H9 (cell line): ENCODE measurements around the gene ATXN7. TPM values are rescaled to one million over a fixed set of nuclear protein-coding genes. Genes with fewer than 3 reads are reported as not detected.

Experiments
- DNase-seq: peaks from one replicate; pipeline ENCODE4 v3.0.0-alpha.2; 2017
- H2AFZ ChIP-seq: one replicate; pipeline ENCODE4 v1.6.1; 2013; ENCODE audit warnings: mild to moderate bottlenecking, low read length, control low read depth, moderate library complexity
- H2AK5ac ChIP-seq: 2 replicates; pipeline ENCODE4 v1.6.1; 2013; ENCODE audit warnings: low read length, control low read depth, mixed read lengths; ENCODE audit not compliant: insufficient read length
- H2BK120ac ChIP-seq: one replicate; pipeline ENCODE4 v1.6.1; 2013; ENCODE audit warnings: low read depth, mild to moderate bottlenecking, low read length, control low read depth, inconsistent platforms; ENCODE audit not compliant: poor library complexity, severe bottlenecking
- H2BK12ac ChIP-seq: 2 replicates; pipeline ENCODE4 v1.6.1; 2013; ENCODE audit warnings: low read length, control low read depth, mixed read lengths, low read depth; ENCODE audit not compliant: insufficient read length
- H2BK15ac ChIP-seq: 2 replicates; pipeline ENCODE4 v1.6.1; 2013; ENCODE audit warnings: low read depth, low read length, control low read depth
- H2BK20ac ChIP-seq: one replicate; pipeline ENCODE4 v1.6.1; 2013; ENCODE audit warnings: low read depth, mild to moderate bottlenecking, low read length, control low read depth, inconsistent platforms; ENCODE audit not compliant: poor library complexity, severe bottlenecking
- H2BK5ac ChIP-seq: 2 replicates; pipeline ENCODE4 v1.6.1; 2013; ENCODE audit warnings: low read length, control low read depth, mixed read lengths; ENCODE audit not compliant: insufficient read length
- H3K14ac ChIP-seq: 2 replicates; pipeline ENCODE4 v1.6.1; 2013; ENCODE audit warnings: low read length, control low read depth; ENCODE audit not compliant: insufficient read depth
- H3K18ac ChIP-seq: 2 replicates; pipeline ENCODE4 v1.6.1; 2013; ENCODE audit warnings: low read depth, mild to moderate bottlenecking, mixed read lengths, low read length, control low read depth; ENCODE audit not compliant: insufficient read length
- H3K23ac ChIP-seq: 2 replicates; pipeline ENCODE4 v1.6.1; 2013; ENCODE audit warnings: low read length, control low read depth, mixed read lengths, low read depth; ENCODE audit not compliant: insufficient read length
- H3K23me2 ChIP-seq: 2 replicates; pipeline ENCODE4 v1.6.1; 2013; ENCODE audit warnings: low read depth, mild to moderate bottlenecking, mixed read lengths, low read length, control low read depth; ENCODE audit not compliant: insufficient read length, poor library complexity, severe bottlenecking
- H3K27ac ChIP-seq: 2 replicates; pipeline ENCODE4 v1.5.1; 2013; ENCODE audit warnings: low read length, control low read depth, mixed read lengths, low read depth; ENCODE audit not compliant: insufficient read length
- H3K27me3 ChIP-seq: 2 replicates; pipeline ENCODE4 v1.6.1; 2013; ENCODE audit warnings: low read length, control low read depth, inconsistent platforms; ENCODE audit not compliant: insufficient read depth
- H3K4ac ChIP-seq: 2 replicates; pipeline ENCODE4 v1.6.1; 2013; ENCODE audit warnings: low read depth, mild to moderate bottlenecking, control low read depth, inconsistent platforms, low read length, moderate library complexity
- H3K4me1 ChIP-seq: 2 replicates; pipeline ENCODE4 v1.6.1; 2013; ENCODE audit warnings: low read length, control low read depth, inconsistent platforms; ENCODE audit not compliant: insufficient read depth
- H3K4me2 ChIP-seq: 2 replicates; pipeline ENCODE4 v1.6.1; 2013; ENCODE audit warnings: low read length, control low read depth, mixed read lengths; ENCODE audit not compliant: insufficient read length, insufficient read depth
- H3K56ac ChIP-seq: 2 replicates; pipeline ENCODE4 v1.6.1; 2013; ENCODE audit warnings: low read depth, mild to moderate bottlenecking, mixed read lengths, low read length, control low read depth; ENCODE audit not compliant: insufficient read length
- H3K79me1 ChIP-seq: 2 replicates; pipeline ENCODE4 v1.6.1; 2013; ENCODE audit warnings: low read depth, mild to moderate bottlenecking, moderate library complexity, low read length, control low read depth, inconsistent platforms; ENCODE audit not compliant: insufficient read depth, poor library complexity, severe bottlenecking
- H3K79me2 ChIP-seq: 2 replicates; pipeline ENCODE4 v1.6.1; 2013; ENCODE audit warnings: low read length, control low read depth, inconsistent platforms; ENCODE audit not compliant: insufficient read depth
- H3K9ac ChIP-seq: 2 replicates; pipeline ENCODE4 v1.6.1; 2013; ENCODE audit warnings: low read length, control low read depth, mixed read lengths; ENCODE audit not compliant: insufficient read length; ENCODE audit errors: extremely low read depth
- H3K9me3 ChIP-seq: one replicate; pipeline ENCODE4 v1.6.1; 2013; ENCODE audit warnings: low read depth, low read length, inconsistent platforms; ENCODE audit not compliant: control insufficient read depth
- H3T11ph ChIP-seq: one replicate; pipeline ENCODE4 v1.6.1; 2013; ENCODE audit warnings: mild to moderate bottlenecking, low read length, control low read depth, inconsistent platforms
- H4K20me1 ChIP-seq: one replicate; pipeline ENCODE4 v1.6.1; 2013; ENCODE audit not compliant: control insufficient read depth, insufficient read length, insufficient read depth
- H4K5ac ChIP-seq: 2 replicates; pipeline ENCODE4 v1.6.1; 2013; ENCODE audit warnings: low read depth, mild to moderate bottlenecking, mixed read lengths, low read length, control low read depth; ENCODE audit not compliant: insufficient read length
- H4K8ac ChIP-seq: replicated peaks from 2 replicates; pipeline ENCODE4 v1.6.1; 2013; ENCODE audit warnings: low read length, control low read depth, mixed read lengths, low read depth; ENCODE audit not compliant: insufficient read length
- H4K91ac ChIP-seq: 2 replicates; pipeline ENCODE4 v1.6.1; 2013; ENCODE audit warnings: low read depth, mild to moderate bottlenecking, moderate library complexity, mixed read lengths, low read length, control low read depth; ENCODE audit not compliant: insufficient read length
- H3K27ac Mint-ChIP-seq, 3 experiments: 2 replicates in 2 of 3; 3 replicates in 1 of 3; pipeline ENCODE4 v1.8.0; 2020 to 2021; ENCODE audit warnings: mixed read lengths in 3 of 3, mild to moderate bottlenecking in 1 of 3, moderate library complexity in 1 of 3
- H3K27me3 Mint-ChIP-seq: 2 replicates; pipeline ENCODE4 v1.8.0; 2021; ENCODE audit warnings: low read depth, mild to moderate bottlenecking, moderate library complexity, mixed read lengths
- H3K36me3 Mint-ChIP-seq, 3 experiments: 2 replicates in 2 of 3; 3 replicates in 1 of 3; pipeline ENCODE4 v1.8.0; 2020 to 2021; ENCODE audit warnings: low read depth in 3 of 3, mixed read lengths in 3 of 3; ENCODE audit not compliant: insufficient read depth in 1 of 3
- H3K4me1 Mint-ChIP-seq, 2 experiments: 2 replicates each; pipeline ENCODE4 v1.8.0; 2020; ENCODE audit warnings: mixed read lengths in 2 of 2
- H3K4me3 Mint-ChIP-seq, 2 experiments: 2 replicates in 1 of 2; 3 replicates in 1 of 2; pipeline ENCODE4 v1.8.0; 2020 to 2021; ENCODE audit warnings: mild to moderate bottlenecking in 2 of 2, mixed read lengths in 2 of 2, moderate library complexity in 1 of 2
- H3K9me3 Mint-ChIP-seq, 2 experiments: 2 replicates in 1 of 2; 3 replicates in 1 of 2; pipeline ENCODE4 v1.8.0; 2020; ENCODE audit warnings: mild to moderate bottlenecking in 2 of 2, mixed read lengths in 2 of 2, moderate library complexity in 1 of 2
- total RNA-seq: library from RNA; stranded (reverse); gene quantifications from 2 replicates; pipeline ENCODE4 v1.2.1, GENCODE V29; 2021
- TF ChIP-seq, protein P1 (sequence below): fragments of 200-600 bp; sonication (generic); conservative IDR thresholded peaks from 3 replicates; pipeline ENCODE4 v1.8.0; 2021; ENCODE audit warnings: antibody characterized with exemption, mild to moderate bottlenecking

The ATXN7 gene
- total RNA-seq, 1 experiment from 2014 or later: 21.5 TPM

DNA sequence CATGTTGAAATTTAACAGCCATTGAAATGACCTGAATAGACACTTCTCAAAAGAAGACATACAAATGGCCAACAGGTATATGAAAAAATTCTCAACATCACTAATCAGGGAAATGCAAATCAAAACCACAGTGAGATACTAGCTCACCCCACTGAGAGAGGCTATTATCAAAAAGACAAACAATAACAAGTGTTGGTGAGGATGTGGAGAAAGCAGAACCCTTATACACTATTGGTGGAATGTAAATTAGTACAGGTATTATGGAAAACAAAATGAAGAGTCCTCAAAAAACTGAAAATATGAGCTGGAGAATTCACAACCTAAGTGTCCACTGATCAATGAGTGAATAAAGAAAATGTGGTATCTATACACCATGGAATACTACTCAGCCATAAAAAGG, 21.5 kb upstream of the ATXN7 start:
- no peak overlapping the region for H2BK5ac ChIP-seq
- H4K8ac ChIP-seq: no peak overlapping the region
- Mint-ChIP-seq H3K4me1 (peaks cover 4 to 17% of the 10 kb centered on the region in 2 experiments), H3K4me3 (no peak overlapping the region), H3K9me3 (peaks cover 0 to 3% of the 10 kb centered on the region in 2 experiments; a peak in 2 of 5 replicates), H3K27ac (no peak overlapping the region), H3K27me3 (no peaks in the 10 kb centered on the region), H3K36me3 (peaks cover 0 to 8% (median 0%) of the 10 kb centered on the region in 3 experiments; a peak in 3 of 7 replicates)
- no peak overlapping the region for H2BK20ac ChIP-seq
- no peak overlapping the region for H3K18ac ChIP-seq
- no peaks in the 10 kb centered on the region for H3K9me3 ChIP-seq
- TF ChIP-seq, protein P1, sequence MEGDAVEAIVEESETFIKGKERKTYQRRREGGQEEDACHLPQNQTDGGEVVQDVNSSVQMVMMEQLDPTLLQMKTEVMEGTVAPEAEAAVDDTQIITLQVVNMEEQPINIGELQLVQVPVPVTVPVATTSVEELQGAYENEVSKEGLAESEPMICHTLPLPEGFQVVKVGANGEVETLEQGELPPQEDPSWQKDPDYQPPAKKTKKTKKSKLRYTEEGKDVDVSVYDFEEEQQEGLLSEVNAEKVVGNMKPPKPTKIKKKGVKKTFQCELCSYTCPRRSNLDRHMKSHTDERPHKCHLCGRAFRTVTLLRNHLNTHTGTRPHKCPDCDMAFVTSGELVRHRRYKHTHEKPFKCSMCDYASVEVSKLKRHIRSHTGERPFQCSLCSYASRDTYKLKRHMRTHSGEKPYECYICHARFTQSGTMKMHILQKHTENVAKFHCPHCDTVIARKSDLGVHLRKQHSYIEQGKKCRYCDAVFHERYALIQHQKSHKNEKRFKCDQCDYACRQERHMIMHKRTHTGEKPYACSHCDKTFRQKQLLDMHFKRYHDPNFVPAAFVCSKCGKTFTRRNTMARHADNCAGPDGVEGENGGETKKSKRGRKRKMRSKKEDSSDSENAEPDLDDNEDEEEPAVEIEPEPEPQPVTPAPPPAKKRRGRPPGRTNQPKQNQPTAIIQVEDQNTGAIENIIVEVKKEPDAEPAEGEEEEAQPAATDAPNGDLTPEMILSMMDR: no peak
- no peak overlapping the region for H4K91ac ChIP-seq
- H3K4me1 ChIP-seq: no peaks in the 10 kb centered on the region
- no peak overlapping the region for H4K5ac ChIP-seq
- H3K79me2 ChIP-seq: no peaks in the 10 kb centered on the region
- no peak overlapping the region for H3K9ac ChIP-seq
- H3K56ac ChIP-seq: no peak overlapping the region
- no peak overlapping the region for H3K4ac ChIP-seq
- H3K27me3 ChIP-seq: no peaks in the 10 kb centered on the region
- no peak overlapping the region for H3K14ac ChIP-seq
- H4K20me1 ChIP-seq: no peaks in the 10 kb centered on the region
- H3K27ac ChIP-seq: no peak overlapping the region
- H3K79me1 ChIP-seq: no peaks in the 10 kb centered on the region
- H2BK15ac ChIP-seq: no peak overlapping the region
- no peak overlapping the region for H2BK120ac ChIP-seq
- H2AK5ac ChIP-seq: no peak overlapping the region
- no peak overlapping the region for H3K4me2 ChIP-seq
- no peak for DNase-seq
- no peak overlapping the region for H2BK12ac ChIP-seq
- no peaks in the 10 kb centered on the region for H3K23me2 ChIP-seq
- H2AFZ ChIP-seq: no peak overlapping the region
- H3T11ph ChIP-seq: no peak overlapping the region
- no peak overlapping the region for H3K23ac ChIP-seq
